GM19025 (cell line): ENCODE data around the gene CARD8.
A peak's percentile ranks its signal among the peaks of the same experiment; 100 is the strongest.
"Not testable (repeated sequence)": the region's sequence is repeated elsewhere in the genome, so short reads cannot be mapped to it uniquely, and the experiment has no call there.

ENCODE experiments used
- ATAC-seq: cut with Tn5 transposase; IDR thresholded peaks from one replicate; pipeline ENCODE4 v1.9.1; 2021; ENCODE audit warnings: mild to moderate bottlenecking, low read depth, moderate library complexity; ENCODE audit not compliant: unreplicated experiment

CARD8 gene

GRCh38 chr19:48265326-48265725 lies 9.6 kb upstream of the CARD8 start:
- ATAC-seq, result not testable (repeated sequence)

GRCh38 chr19:48260359-48260714 lies 4.6 kb upstream of the CARD8 start:
- ATAC-seq, result not testable (repeated sequence)

- ATAC-seq, result not testable (repeated sequence)
These were observed 3.3 kb upstream of the CARD8 start for GRCh38 chr19:48258992-48259391.

GRCh38 chr19:48258350-48258749 lies 2.6 kb upstream of the CARD8 start:
- no peak for ATAC-seq

- ATAC-seq, result no peak
These were observed 1.2 kb downstream of the CARD8 start for GRCh38 chr19:48254529-48254970.

- no peak for ATAC-seq
These were observed 1.7 kb downstream of the CARD8 start for GRCh38 chr19:48253999-48254398.

- ATAC-seq, result no peak
These were observed 3.1 kb downstream of the CARD8 start for GRCh38 chr19:48252609-48253008.

- no peak for ATAC-seq
These were observed 5.3 kb downstream of the CARD8 start for GRCh38 chr19:48250290-48251025.

- peak; percentile 73 for ATAC-seq
These were observed 6.2 kb downstream of the CARD8 start for GRCh38 chr19:48249502-48250014.

- no peak for ATAC-seq
These were observed 7.5 kb downstream of the CARD8 start for GRCh38 chr19:48248081-48248833.

GRCh38 chr19:48247212-48247611 lies 8.5 kb downstream of the CARD8 start:
- no peak for ATAC-seq

- ATAC-seq, result no peak
These were observed 9.6 kb downstream of the CARD8 start for GRCh38 chr19:48246101-48246500.

GRCh38 chr19:48244281-48244680 lies 11.4 kb downstream of the CARD8 start:
- ATAC-seq, result no peak

- ATAC-seq, result not testable (repeated sequence)
These were observed 13.9 kb downstream of the CARD8 start for GRCh38 chr19:48241771-48242170.

GRCh38 chr19:48239582-48240141 lies 16.1 kb downstream of the CARD8 start:
- ATAC-seq, result no peak

- ATAC-seq, result no peak
These were observed 16.6 kb downstream of the CARD8 start for GRCh38 chr19:48239120-48239519.

GRCh38 chr19:48237057-48237456 lies 18.7 kb downstream of the CARD8 start:
- ATAC-seq, result no peak

GRCh38 chr19:48230555-48231129 lies 25.1 kb downstream of the CARD8 start:
- no peak for ATAC-seq

GRCh38 chr19:48221628-48222027 lies 34.1 kb downstream of the CARD8 start:
- ATAC-seq, result no peak

GRCh38 chr19:48220784-48221183 lies 34.9 kb downstream of the CARD8 start:
- not testable (repeated sequence) for ATAC-seq

- ATAC-seq, result no peak
These were observed 36.7 kb downstream of the CARD8 start for GRCh38 chr19:48218997-48219396.
